GM19043 (cell line): ENCODE data around the gene PGK1.

Source experiments
- ATAC-seq: cut with Tn5 transposase; IDR thresholded peaks from one replicate; pipeline ENCODE4 v1.9.1; 2021; ENCODE audit warnings: low read depth; ENCODE audit not compliant: unreplicated experiment

Gene PGK1

DNA sequence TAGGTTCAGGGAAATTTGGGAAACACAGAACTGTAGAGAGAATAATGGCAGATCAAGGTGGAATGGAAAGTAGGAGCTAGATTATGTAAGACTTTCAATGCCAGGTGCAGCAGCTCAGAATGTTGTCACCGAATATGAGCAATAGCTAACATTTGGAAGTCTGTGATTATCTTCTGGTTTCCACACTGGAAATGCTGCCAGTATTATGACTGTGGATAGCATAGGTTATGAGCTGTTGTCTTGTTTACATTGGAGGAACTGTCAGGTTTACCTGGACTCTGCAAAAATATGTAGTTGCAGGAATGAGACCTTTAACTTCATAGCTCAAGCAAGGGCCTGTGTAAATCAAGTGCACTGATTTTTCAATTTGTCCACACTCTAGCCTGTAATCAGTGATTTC is 61.4 kb downstream of the PGK1 start:
- no peak for ATAC-seq

DNA sequence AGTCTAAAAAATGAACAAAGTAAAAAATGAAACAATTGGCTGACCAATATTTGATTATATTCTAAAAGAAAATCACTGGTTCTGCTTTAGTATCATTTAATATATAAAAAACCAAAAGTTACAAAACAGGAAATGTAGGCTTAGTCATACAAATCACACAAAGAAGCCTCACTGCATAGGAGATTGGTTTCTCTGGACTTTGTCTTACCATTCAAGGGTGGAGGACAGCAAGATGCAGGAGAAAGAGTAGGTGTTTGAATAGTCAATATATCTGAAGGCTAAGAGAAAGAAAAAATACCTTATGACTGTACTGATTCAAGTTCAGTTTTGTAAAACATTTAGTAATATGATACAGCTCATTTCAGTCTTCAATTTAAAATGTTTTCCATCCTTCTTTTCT is 64.0 kb downstream of the PGK1 start:
- ATAC-seq, result no peak
